Mammary epithelial cell (primary cell): ENCODE results near the gene DBX1.

Experiments used
- CTCF ChIP-seq, 2 donors: IDR thresholded peaks in 1 of 2; conservative IDR thresholded peaks in 1 of 2; 2 replicates each; pipeline ENCODE4 v1.5.1; 2011 to 2012; ENCODE audit warnings: inconsistent platforms in 2 of 2, low read length in 2 of 2, mild to moderate bottlenecking in 2 of 2, control low read depth in 1 of 2, low read depth in 1 of 2; ENCODE audit not compliant: insufficient read depth in 1 of 2; ENCODE audit errors: extremely low read depth in 1 of 2
- EZH2 ChIP-seq: IDR thresholded peaks from 2 replicates; pipeline ENCODE4 v1.6.1; 2012; ENCODE audit warnings: low read length, inconsistent platforms, borderline replicate concordance

GRCh38 chr11:20159466-20160381 lies 551 bp downstream of the DBX1 start:
- peak; percentile 84 for TF ChIP-seq EZH2
- TF ChIP-seq CTCF (conservative IDR thresholded peaks at IDR 0.05 in 1 of 2, IDR thresholded peaks at IDR 0.05 in 1 of 2; ENCODE audit: extremely low read depth in 1 of 2, insufficient read depth in 1 of 2, low read depth in 1 of 2, low read length in 2 of 2), result no peak
